H1 (cell line): ENCODE results near the gene EGFR. TPM values are rescaled to one million over a fixed set of nuclear protein-coding genes. Genes with fewer than 3 reads are reported as not detected.

Source experiments
- CTCF ChIA-PET: fragments of 300-600 bp; sonication (Branson Sonifier 250); formaldehyde crosslinking; loops from one replicate; lab custom pipeline; 2021; ENCODE audit not compliant: partially characterized antibody; lab: Charles Lee
- POLR2A ChIA-PET: fragments of 300-600 bp; sonication (Branson Sonifier 250); formaldehyde crosslinking; loops from one replicate; lab custom pipeline; 2021; ENCODE audit warnings: inconsistent platforms; ENCODE audit not compliant: partially characterized antibody; lab: Charles Lee
- DNase-seq, 2 experiments: peaks; one replicate each; pipeline versions ENCODE4 v3.0.0 to v3.0.0-alpha.2; 2010 to 2022; ENCODE audit warnings: low spot score in 2 of 2, low read depth in 1 of 2, mixed read lengths in 1 of 2
- FAIRE-seq: peaks from 2 replicates; lab custom pipeline; 2011; peaks lifted over from hg19 to GRCh38; lab: Jason Lieb, UNC
- H2AFZ ChIP-seq: 2 replicates; pipeline ENCODE4 v1.8.1; 2012; ENCODE audit warnings: low read length, inconsistent platforms
- H2AK5ac ChIP-seq: 2 replicates; pipeline ENCODE4 v1.6.1; 2013; ENCODE audit warnings: low read depth, low read length
- H2BK120ac ChIP-seq: replicated peaks from 2 replicates; pipeline ENCODE3; 2013; ENCODE audit warnings: low read depth, low read length, inconsistent platforms
- H2BK12ac ChIP-seq: 2 replicates; pipeline ENCODE4 v1.6.1; 2013; ENCODE audit warnings: low read depth, low read length
- H2BK15ac ChIP-seq: 2 replicates; pipeline ENCODE4 v1.6.1; 2013; ENCODE audit warnings: low read length
- H2BK20ac ChIP-seq: 2 replicates; pipeline ENCODE4 v1.6.1; 2013; ENCODE audit warnings: low read length
- H2BK5ac ChIP-seq: 2 replicates; pipeline ENCODE4 v1.6.1; 2013; ENCODE audit warnings: low read depth, low read length
- H3K14ac ChIP-seq: 2 replicates; pipeline ENCODE4 v1.6.1; 2013; ENCODE audit warnings: inconsistent platforms; ENCODE audit not compliant: insufficient read length
- H3K18ac ChIP-seq: 2 replicates; pipeline ENCODE4 v1.6.1; 2013; ENCODE audit warnings: low read length; ENCODE audit errors: extremely low read depth
- H3K23ac ChIP-seq: 2 replicates; pipeline ENCODE4 v1.6.1; 2013; ENCODE audit warnings: inconsistent platforms; ENCODE audit not compliant: insufficient read length
- H3K23me2 ChIP-seq: 2 replicates; pipeline ENCODE4 v1.6.1; 2013; ENCODE audit warnings: low read depth, low read length
- H3K27ac ChIP-seq: 2 replicates; pipeline ENCODE4 v1.6.1; 2011; ENCODE audit warnings: low read depth, low read length, inconsistent platforms
- H3K27me3 ChIP-seq, 4 experiments: replicated peaks in 1 of 4; 1 replicate in 1 of 4; 2 replicates in 3 of 4; pipeline versions ENCODE4 v1.6.1 to v1.8.1; 2011 to 2013; ENCODE audit warnings: low read length in 3 of 4, mild to moderate bottlenecking in 3 of 4, inconsistent platforms in 2 of 4, mixed read lengths in 2 of 4, moderate library complexity in 1 of 4; ENCODE audit not compliant: control insufficient read depth in 3 of 4, insufficient read depth in 3 of 4; ENCODE audit errors: extremely low read depth in 1 of 4
- H3K36me3 ChIP-seq, 4 experiments: 2 replicates each; pipeline versions ENCODE4 v1.6.1 to v1.8.1; 2011 to 2013; ENCODE audit warnings: mild to moderate bottlenecking in 4 of 4, low read length in 3 of 4, moderate library complexity in 2 of 4, control low read depth in 1 of 4, inconsistent platforms in 1 of 4; ENCODE audit not compliant: insufficient read depth in 4 of 4, control insufficient read depth in 2 of 4
- H3K4ac ChIP-seq: replicated peaks from 2 replicates; pipeline ENCODE3; 2013; ENCODE audit warnings: low read length, low read depth, mixed read lengths, inconsistent platforms; ENCODE audit not compliant: insufficient read length
- H3K4me1 ChIP-seq, 4 experiments: replicated peaks in 1 of 4; 1 replicate in 1 of 4; 2 replicates in 3 of 4; pipeline versions ENCODE4 v1.6.1 to v1.8.1; 2011 to 2013; ENCODE audit warnings: low read length in 3 of 4, inconsistent platforms in 2 of 4, mixed read lengths in 1 of 4; ENCODE audit not compliant: insufficient read depth in 4 of 4, control insufficient read depth in 3 of 4
- H3K4me2 ChIP-seq, 2 experiments: 2 replicates each; pipeline versions ENCODE4 v1.6.1 to v1.8.1; 2011 to 2013; ENCODE audit warnings: low read depth in 2 of 2, low read length in 2 of 2, control low read depth in 1 of 2, inconsistent platforms in 1 of 2, mild to moderate bottlenecking in 1 of 2; ENCODE audit not compliant: insufficient read depth in 1 of 2
- H3K4me3 ChIP-seq, 4 experiments: fragments of 200-600, 300-600 bp in 1 of 4; sonication (generic), shearing (Covaris generic), sonication (Bioruptor Twin) in 1 of 4; 2 replicates each; pipeline versions ENCODE4 v1.5.1 to v1.8.1; 2011 to 2016; ENCODE audit warnings: low read length in 4 of 4, low read depth in 3 of 4, control low read depth in 2 of 4, inconsistent platforms in 2 of 4, mild to moderate bottlenecking in 2 of 4, mixed read lengths in 1 of 4, moderate library complexity in 1 of 4; ENCODE audit not compliant: insufficient read depth in 2 of 4; ENCODE audit errors: extremely low read depth in 1 of 4
- H3K56ac ChIP-seq: replicated peaks from 2 replicates; pipeline ENCODE3; 2013; ENCODE audit warnings: low read depth, mild to moderate bottlenecking, mixed read lengths, low read length, inconsistent platforms; ENCODE audit not compliant: insufficient read length
- H3K79me1 ChIP-seq: 2 replicates; pipeline ENCODE4 v1.6.1; 2013; ENCODE audit warnings: low read depth, low read length, control low read depth
- H3K79me2 ChIP-seq, 2 experiments: 2 replicates each; pipeline versions ENCODE4 v1.6.1 to v1.8.1; 2012 to 2013; ENCODE audit warnings: low read length in 2 of 2, mild to moderate bottlenecking in 2 of 2, inconsistent platforms in 1 of 2; ENCODE audit not compliant: insufficient read depth in 2 of 2, control insufficient read depth in 1 of 2
- H3K9ac ChIP-seq, 4 experiments: replicated peaks in 1 of 4; 1 replicate in 1 of 4; 2 replicates in 3 of 4; pipeline versions ENCODE4 v1.6.1 to v1.8.1; 2011 to 2013; ENCODE audit warnings: low read depth in 3 of 4, low read length in 3 of 4, control low read depth in 2 of 4, mild to moderate bottlenecking in 2 of 4, moderate library complexity in 2 of 4, inconsistent platforms in 1 of 4; ENCODE audit errors: extremely low read depth in 1 of 4
- H3K9me3 ChIP-seq, 2 experiments: 2 replicates each; pipeline versions ENCODE4 v1.6.1 to v1.8.1; 2012 to 2013; ENCODE audit warnings: mild to moderate bottlenecking in 2 of 2, moderate library complexity in 2 of 2, control low read depth in 1 of 2, inconsistent platforms in 1 of 2, low read depth in 1 of 2, low read length in 1 of 2, mixed read lengths in 1 of 2; ENCODE audit not compliant: insufficient read depth in 2 of 2
- H4K20me1 ChIP-seq, 2 experiments: replicated peaks in 1 of 2; 2 replicates each; pipeline versions ENCODE3 to v1.8.1; 2011 to 2013; ENCODE audit warnings: inconsistent platforms in 2 of 2, low read length in 2 of 2, mild to moderate bottlenecking in 1 of 2; ENCODE audit not compliant: insufficient read depth in 2 of 2, control insufficient read depth in 1 of 2
- H4K5ac ChIP-seq: 2 replicates; pipeline ENCODE4 v1.6.1; 2013; ENCODE audit warnings: low read length, low read depth, mixed read lengths, inconsistent platforms; ENCODE audit not compliant: insufficient read length
- H4K8ac ChIP-seq: 2 replicates; pipeline ENCODE4 v1.8.0; 2013; ENCODE audit warnings: mild to moderate bottlenecking, moderate library complexity, low read length, inconsistent platforms; ENCODE audit not compliant: insufficient read depth; ENCODE audit errors: extremely low read depth
- H4K91ac ChIP-seq: replicated peaks from 2 replicates; pipeline ENCODE3; 2013; ENCODE audit warnings: low read length, mixed read lengths, inconsistent platforms; ENCODE audit not compliant: insufficient read length
- WGBS, 2 experiments: shearing (Covaris generic) in 1 of 2; methylation state at CpG; one replicate each; pipeline versions ENCODE4 v1.1.6 to v1.1.7; 2013 to 2015; ENCODE audit warnings: low lambda C conversion rate in 2 of 2, mixed read lengths in 2 of 2, inconsistent platforms in 1 of 2, low coverage in 1 of 2, missing lambda C conversion rate in 1 of 2; ENCODE audit not compliant: insufficient replicate concordance in 2 of 2, insufficient coverage in 1 of 2, insufficient read length in 1 of 2; ENCODE audit errors: extremely low coverage in 1 of 2, missing lambda C conversion rate in 1 of 2; 5-methylcytosine and 5-hydroxymethylcytosine counted together
- polyA plus RNA-seq, 7 experiments: library from polyadenylated mRNA; depleted of rRNA in 3 of 7; stranded (reverse) in 5 of 7; unstranded in 2 of 7; fragments of >200 nt in 5 of 7; fragments of 200-250 nt in 2 of 7; gene quantifications; 1 replicate in 5 of 7; 2 replicates in 1 of 7; 4 replicates in 1 of 7; pipeline versions ENCODE4 v1.2.1 to v1.2.3, GENCODE V29; 2011 to 2013; ENCODE audit warnings: missing spikeins in 2 of 7, mixed read lengths in 2 of 7
- total RNA-seq: library from RNA; stranded (reverse); fragmentation: NEBNext Ultra II Directional; extraction: Animal tissue kit (Norgen Biotek cat#: 25700); gene quantifications from 2 replicates; pipeline ENCODE4 v1.2.1, GENCODE V29; 2021

Gene EGFR
- total and polyA plus RNA-seq, 2 of the 8 experiments (the other 6 are each of a cell fraction or from before 2014, with no cell fraction given) = 1.9 to 5.8 TPM

DNA sequence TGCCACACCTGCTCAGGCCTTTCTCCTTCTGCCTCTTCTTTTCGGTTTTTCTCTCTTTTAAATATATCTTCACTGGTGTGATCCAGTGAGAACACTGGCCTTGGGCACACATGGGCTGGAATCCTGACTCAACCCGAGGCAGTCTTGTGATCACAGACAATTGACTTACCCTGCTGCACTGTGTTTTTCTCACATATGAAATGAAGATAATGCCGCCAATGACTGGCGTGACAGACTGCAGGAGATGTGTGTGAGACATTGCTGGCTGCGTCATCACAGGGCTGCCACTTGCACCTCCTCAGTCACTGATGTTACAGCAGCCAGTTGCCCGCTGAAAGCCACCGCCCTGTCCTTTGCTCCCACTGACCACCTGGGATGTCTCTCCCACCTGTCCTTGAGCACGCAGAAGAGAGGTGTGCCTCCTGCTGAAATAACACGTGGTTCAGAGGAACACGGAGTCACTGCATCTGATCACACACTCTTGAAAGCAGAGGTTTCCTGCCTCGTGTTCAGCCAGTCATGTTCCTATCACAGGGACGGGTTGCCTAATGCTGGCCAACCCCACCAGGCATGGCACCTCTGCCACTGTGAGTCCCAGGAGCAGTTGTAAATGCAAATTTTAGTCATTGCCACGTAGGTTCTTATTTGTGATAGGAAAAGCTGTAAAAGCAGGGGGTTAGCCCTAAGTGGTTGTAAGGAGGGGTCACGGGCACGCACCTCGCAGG lies 221.8 kb downstream of the EGFR start:
- no peak overlapping the region for H2BK12ac ChIP-seq
- H2BK5ac ChIP-seq = no peak overlapping the region
- no peak overlapping the region for H4K8ac ChIP-seq

More for the DNA sequence above, 221.8 kb downstream of the EGFR start:
- no peak overlapping the region for H3K4me2 ChIP-seq
- H2BK120ac ChIP-seq = no peak overlapping the region
- H2AK5ac ChIP-seq = no peak overlapping the region
- H3K4me3 ChIP-seq = no peak overlapping the region
- H3K4ac ChIP-seq = no peak overlapping the region
- H3K18ac ChIP-seq = no peak overlapping the region
- no peak overlapping the region for H2BK20ac ChIP-seq
- DNase-seq (no peak), FAIRE-seq (no peak)
- H3K27me3 ChIP-seq = peaks cover 0 to 2% (median 0%) of the 10 kb centered on the region in 4 experiments; a peak in 1 of 7 replicates
- 84% methylated on average over 16 of the region's 16 CpGs; no CpG with 5 or more reads in 1 of the 2 experiments for WGBS, 2 experiments
- ChIA-PET CTCF (interaction anchor here (1.3 kb wide), 1 partner anchor 9 kb away, joined by 6 read pairs; no protein-coding TSS in a partner anchor), POLR2A (no interaction called here)
- no peak overlapping the region for H2AFZ ChIP-seq
- H3K9ac ChIP-seq = no peak overlapping the region
- H3K79me1 ChIP-seq = no peaks in the 10 kb centered on the region
- no peak overlapping the region for H4K91ac ChIP-seq
- no peaks in the 10 kb centered on the region for H3K9me3 ChIP-seq
- H3K23ac ChIP-seq = no peak overlapping the region
- H3K56ac ChIP-seq = no peak overlapping the region
- H3K36me3 ChIP-seq = no peaks in the 10 kb centered on the region
- H2BK15ac ChIP-seq = no peak overlapping the region
- no peak overlapping the region for H3K14ac ChIP-seq
- no peaks in the 10 kb centered on the region for H3K23me2 ChIP-seq
- H3K27ac ChIP-seq = no peak overlapping the region
- H4K20me1 ChIP-seq = no peaks in the 10 kb centered on the region
- no peaks in the 10 kb centered on the region for H3K79me2 ChIP-seq
- H4K5ac ChIP-seq = no peak overlapping the region
- H3K4me1 ChIP-seq = peaks cover 0 to 8% (median 2%) of the 10 kb centered on the region in 4 experiments; a peak in 1 of 7 replicates
